Measurements from ENCODE around the gene HAGH.
"Not testable (repeated sequence)": the region's sequence is repeated elsewhere in the genome, so short reads cannot be mapped to it uniquely, and the experiment has no call there.

Gene HAGH

DNA sequence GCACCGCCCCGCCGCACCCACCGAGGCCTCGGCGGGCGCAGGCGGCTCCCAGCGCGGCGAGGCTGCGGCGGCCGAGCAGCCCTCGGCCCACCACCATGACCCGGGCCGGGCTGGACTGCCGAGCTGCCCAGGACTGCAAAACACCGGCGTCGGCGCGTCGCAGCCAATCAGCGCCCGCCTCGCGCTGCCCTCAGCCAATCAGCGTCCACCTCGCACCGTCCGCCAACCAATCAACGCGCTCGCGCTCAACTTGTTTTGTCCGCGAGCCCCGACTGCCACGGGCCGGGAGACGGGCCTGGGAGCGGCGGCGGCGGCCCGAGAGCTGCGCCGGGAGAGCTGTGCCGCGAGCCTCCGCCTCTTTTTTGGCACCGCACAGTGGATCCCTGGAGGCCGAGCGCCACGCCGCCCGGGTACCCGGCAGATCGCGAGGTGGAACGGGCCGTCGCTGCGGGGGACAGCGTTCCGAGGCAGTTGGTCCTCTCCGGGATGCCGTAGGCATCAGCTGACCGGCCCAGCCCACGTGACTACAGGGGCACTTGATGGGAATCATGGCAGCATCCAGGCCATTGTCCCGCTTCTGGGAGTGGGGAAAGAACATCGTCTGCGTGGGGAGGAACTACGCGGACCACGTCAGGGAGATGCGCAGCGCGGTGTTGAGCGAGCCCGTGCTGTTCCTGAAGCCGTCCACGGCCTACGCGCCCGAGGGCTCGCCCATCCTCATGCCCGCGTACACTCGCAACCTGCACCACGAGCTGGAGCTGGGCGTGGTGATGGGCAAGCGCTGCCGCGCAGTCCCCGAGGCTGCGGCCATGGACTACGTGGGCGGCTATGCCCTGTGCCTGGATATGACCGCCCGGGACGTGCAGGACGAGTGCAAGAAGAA is at the start of gene HAGH, which contains the start of gene FAHD1:
HAGH (minus strand) TSS at position 135 of the 883 bp plus-strand sequence; CDS start at position 97, 38 bp downstream.
FAHD1 (plus strand) TSS at position 516 of the 883 bp plus-strand sequence; CDS start at position 549, 33 bp downstream.
- DNase-seq = peak; percentile 97

DNA sequence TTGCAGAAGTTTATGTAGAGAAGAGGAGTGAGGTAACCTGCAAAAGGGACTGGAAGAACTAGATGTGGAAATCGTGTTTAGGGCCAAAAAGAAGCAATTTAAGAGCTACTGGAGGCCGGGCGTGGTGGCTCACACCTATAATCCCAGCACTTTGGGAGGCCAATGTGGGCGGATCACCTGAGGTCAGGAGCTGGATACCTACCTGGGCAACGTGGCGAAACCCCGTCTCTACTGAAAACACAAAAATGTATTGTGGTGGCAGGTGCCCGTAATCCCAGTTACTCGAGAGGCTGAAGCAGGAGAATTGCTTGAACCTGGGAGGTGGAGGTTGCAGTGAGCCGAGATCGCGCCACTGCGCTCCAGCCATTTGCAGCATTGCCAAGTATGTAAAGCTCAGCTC is 49.4 kb upstream of the HAGH start:
- not testable (repeated sequence) for DNase-seq

DNA sequence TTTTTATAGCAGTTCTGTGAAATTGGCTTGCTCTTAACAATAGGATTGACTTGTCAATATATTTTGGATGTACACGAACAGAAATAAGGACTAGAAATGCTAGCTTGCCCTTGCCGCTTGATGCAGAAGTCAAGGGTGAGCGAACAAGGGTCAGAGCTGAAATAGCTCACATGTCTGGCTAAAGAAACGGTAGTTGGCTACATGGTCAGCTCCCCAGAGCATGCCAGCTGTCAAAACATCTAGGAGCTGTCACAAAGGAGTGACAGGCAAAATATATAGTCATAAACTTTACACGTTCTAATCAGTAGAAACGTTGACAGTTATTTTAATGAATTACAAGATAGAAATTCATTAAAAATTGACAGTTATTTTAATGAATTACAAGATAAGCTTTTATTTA is 48.2 kb upstream of the HAGH start:
- DNase-seq = no peak

DNA sequence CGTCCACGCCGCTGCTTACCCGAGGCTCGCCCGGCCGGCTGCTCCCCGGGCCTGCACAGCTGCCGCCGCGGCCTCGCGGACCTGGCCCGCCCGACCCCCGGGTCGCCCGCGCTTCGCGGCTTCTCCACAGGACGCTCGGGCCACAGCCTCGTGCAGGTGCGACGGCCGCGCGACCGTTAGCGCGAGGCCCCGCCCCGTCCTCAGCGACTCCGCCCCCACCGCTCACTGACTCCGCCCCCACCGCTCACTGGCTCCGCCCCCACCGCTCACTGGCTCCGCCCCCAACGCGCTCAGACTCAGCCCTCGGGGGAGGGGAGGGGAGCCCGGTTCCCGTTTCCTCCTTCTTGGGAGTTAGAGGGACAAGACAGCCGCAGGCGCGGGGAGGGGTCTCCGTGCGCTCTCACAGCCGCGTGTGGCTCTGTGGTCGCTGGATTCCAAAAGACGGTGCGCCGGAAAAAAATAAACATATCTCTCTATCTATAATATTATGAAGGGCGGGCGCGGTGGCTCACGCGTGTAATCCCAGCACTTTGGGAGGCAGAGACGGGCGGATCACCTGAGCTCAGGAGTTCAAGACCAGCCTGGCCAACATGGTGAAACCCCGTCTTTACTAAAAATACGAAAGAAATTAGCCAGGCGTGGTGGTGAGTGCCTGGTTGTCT is 45.5 kb upstream of the HAGH start, which contains the start of gene MEIOB:
MEIOB (minus strand) TSS at position 191 of the 662 bp plus-strand sequence. CDS start 3,989 bp downstream, outside the sequence.
- DNase-seq = peak; percentile 73

DNA sequence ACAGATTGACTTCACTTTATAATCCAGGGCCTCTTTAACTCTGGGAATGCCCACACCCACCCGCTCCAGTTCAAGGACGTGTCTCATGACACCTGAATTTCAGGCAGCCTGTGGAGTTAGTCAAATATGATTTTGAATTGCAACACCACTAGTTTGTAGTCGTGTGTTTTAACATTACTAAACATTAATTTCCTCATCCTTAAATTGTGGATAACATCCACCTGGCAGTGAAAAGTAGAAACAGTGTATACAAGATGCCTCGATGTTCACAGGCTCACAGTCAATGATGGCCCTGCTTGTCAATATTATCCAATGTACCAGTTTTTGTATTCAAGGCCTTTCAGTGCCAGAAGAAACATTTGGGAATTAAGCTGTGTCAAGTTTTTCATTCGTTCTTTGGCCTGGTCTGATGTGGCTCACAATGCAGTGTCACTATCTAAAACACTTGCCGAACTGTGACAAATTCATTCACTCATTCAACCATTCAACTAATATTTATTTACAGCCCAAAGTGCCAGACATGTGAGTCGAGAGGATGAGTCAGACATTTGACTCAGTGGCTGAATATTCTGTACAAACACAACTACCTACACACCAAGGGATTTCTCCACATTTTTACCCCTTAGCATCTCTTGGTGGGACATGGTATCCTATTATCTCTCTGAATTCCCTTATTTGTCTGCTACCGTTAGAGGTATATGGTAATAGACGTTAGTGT is 43.9 kb upstream of the HAGH start:
- DNase-seq = no peak

DNA sequence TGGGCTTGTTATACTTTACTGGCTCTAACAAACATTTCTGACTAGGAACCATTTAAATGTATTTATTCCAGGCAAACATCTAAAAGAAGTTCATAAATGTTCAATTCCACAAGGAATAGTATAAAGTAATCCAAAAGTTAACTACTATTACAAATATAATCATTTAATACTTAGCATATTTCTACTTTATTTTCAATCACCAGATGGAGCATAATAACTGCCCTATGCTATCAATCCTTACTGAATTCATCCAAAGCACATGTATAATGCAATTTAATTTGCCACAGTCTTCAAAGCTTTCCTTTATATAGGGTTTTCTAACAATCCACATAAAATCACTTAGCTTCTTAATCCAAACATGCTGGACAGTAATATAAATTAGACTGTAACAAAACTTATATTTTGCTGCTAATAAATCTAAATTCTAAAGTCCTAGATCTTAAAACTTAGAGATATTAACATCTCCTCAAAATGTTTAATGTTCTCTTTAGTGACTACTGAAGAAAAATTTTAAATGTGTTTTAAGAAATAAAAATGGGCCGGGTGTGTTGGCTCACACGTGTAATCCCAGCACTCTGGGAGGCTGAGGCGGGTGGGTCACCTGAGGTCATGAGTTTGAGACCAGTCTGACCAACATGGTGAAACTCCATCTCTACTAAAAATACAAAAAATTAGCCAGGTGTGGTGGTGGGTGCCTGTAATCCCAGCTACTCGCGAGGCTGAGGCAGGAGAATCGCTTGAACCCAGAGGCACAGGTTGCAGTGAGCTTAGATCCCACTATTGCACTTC is 39.5 kb upstream of the HAGH start:
- DNase-seq = no peak

DNA sequence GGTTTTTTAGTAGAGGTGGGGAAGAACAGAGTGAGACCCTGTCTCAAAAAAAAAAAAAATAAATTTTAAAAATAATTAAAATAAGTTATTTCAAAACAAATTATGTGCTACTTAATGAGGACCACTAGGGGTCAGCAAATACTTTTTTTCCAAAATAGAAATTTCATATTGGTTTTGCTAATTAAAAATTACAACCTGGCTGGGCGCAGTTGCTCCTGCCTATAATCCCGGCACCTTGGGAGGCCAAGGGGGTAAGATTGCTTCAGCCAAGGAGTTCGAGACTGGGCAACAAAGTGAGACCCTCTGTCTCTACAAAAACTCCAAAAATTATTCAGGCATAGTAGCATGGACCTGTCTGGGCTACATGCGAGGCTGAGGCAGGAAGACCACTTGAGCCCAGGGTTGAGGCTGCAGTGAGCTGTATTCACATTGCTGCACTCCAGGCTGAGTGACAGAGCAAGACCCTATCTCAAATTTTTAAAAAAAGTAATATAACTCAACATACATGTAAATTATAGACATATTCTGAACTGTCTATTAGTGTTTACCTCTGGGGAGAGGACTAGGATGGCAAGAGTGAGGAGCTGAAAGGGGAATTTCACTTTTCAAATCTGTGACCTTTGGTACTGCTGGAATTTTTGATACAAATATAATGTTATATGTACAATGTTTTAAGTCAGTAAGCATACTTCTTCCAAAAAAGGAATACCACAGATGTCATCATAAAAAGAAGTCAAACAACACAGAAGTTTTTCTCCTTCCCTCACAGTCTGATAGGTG is 37.2 kb upstream of the HAGH start:
- no peak for DNase-seq

DNA sequence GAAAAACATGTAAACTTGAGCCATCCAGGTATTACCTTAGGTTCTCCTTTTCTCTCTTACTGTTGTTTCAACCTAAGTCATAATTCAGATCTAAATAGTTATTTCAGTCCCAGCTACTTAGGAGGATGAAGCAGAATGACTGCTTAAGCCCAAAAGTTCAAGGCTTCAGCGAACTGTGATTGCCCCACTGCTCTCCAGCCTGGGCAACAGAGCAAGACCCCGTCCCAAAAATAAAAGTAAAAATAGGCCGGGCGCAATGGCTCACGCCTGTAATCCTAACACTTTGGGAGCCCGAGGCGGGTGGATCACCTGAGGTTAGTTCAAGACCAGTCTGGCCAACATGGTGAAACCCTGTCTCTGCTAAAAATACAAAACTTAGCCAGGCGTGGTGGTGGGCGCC is 35.8 kb upstream of the HAGH start:
- DNase-seq = no peak

DNA sequence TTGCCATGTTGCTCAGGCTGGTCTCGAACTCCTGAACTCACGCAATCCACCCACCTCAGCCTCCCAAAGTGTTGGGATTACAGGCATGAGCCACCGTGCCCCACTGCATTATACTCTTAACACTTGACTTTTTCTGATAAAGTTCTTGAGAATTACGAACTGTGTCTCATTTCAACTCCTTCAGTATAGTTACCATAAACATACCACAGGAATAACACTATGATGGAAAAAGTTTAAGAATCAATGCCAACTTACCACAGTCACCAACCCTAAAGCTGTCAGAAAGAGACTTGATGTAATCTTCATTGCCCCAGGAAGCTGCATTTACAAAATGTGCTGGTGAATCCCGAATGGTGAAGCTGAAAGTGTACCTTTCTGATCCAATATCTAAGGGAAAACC is 35.1 kb upstream of the HAGH start:
- DNase-seq = no peak

DNA sequence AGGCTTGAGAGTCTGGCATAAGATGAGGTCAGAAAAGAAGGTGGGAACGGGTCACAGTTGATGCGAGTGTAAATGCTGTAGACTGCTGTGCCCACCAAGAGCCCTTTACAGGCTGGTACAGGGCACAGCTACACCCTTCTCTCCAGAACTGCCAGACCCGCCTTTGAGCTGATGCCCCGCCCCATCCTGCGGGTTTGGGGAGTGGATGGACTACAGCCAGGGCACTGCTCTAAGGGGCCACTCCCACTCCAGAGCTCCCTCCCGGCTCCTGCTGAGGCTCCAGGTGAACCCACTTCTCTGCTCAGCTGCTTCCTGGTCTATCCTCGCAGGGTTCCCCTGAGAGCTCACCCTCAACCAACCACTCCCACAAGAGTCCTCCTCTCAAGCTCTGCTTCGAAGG is 33.0 kb upstream of the HAGH start:
- no peak for DNase-seq

DNA sequence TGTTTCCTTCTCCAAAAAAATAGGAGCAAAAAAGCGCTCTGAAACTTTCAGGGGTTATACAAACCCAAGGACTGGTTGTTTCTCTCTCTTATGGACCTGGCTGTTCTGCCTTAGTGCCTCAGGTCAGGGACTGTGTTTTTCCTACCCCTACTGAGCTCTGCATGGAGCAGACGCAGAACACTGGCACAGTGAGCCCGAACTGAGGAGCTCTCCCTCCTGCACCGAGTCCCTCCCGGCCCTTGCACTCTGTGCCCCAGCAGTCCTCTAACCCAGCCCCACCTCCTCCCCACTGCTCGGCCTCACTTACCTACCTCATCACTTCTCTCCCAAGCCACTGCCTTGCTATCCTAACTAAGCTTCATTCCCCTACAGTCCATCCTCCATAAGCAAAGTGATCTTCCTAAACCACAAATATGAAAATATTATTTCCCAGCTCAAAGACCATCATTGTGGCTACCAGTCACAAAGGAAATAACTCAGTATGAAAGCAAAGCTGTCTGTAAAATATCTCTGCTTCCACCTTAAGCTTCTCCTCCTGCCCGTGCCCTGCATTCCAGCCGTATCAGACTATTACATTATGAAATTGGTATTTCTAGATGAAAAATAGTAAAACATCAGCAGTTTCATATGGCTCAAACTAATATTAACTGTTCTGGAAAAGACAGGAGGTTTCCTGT is 31.7 kb upstream of the HAGH start:
- no peak for DNase-seq

DNA sequence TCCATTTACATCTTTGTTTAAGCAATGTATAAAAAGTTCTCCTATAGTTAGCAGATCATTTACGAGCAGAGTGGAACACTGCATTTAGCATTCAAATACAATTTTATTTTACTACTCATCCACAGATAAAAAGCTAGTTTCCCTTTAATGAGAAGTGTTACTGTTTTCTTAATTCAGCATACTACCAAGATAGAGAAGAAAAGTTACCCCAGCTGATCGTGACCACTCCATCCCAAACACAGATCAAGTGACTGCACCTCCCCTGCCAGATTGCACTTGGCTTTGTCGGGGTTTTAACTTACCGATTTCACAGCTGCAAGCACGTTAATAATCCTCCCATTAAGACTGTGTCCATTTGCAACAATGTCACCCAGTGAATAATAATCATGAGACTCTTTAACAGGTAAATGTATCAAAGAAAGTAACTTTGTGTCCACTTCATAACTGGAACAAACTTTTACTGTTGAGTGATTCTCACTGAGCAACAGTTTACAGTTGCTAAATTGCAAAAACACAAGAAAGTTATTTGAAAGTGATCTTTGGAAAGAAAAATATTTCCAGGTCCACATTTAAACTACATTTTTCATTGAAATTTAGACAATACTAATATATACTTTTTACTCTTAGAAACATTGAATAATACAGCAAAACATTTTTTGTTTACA is 30.9 kb upstream of the HAGH start:
- no peak for DNase-seq

DNA sequence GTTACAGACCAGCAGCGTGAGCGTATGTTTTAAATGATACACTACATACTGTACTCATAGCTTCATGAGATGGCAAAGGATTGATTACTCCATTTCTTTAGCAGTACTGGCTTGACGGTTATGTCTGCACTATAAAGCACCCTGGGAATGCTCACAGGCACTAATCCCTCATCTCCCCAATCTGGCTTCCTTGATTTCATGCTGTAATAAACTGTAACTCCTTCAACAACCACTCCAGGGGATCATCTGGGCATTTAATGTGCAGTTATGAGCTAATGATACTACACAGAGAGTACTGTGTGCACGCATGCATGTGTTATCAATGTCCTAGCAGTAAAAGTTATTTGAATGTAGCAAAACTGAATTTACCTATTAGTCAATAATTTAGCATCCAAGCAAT is 25.2 kb upstream of the HAGH start:
- no peak for DNase-seq

DNA sequence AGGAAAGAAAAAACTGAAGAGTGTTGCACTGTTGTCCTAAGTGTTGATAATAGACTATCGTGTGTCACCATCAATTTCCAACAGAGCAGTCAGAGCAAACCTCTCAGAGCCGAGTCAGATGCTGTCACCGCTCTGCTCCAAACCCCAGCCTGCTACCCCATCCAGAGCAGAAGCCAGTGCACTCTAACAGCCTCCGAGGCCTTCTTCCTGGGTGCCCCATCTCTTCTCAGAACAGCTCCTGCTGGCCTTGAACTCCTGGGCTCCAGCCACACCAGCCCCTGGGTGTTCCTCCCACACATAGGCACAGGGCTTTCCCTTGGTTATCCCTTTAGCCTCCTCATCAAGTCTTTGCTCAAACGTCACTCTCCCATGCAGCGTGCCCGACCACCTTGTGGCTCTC is 24.4 kb upstream of the HAGH start:
- no peak for DNase-seq

DNA sequence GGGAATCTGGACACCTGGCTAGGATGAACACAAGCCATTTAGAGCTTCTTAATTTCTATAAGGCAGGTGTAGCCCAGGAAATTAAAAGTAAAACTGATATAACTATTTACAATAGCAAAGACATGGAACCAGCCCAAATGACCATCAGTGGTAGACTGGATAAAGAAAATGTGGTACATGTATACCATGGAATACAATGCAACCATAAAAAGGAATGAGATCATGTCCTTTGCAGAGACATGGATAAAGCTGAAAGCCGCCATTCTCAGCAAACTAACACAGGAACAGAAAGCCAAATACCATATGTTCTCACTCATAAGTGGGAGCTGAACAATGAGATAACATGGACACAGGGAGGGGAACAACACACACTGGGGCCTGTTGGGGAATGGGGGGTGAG is 19.8 kb upstream of the HAGH start:
- DNase-seq = no peak

DNA sequence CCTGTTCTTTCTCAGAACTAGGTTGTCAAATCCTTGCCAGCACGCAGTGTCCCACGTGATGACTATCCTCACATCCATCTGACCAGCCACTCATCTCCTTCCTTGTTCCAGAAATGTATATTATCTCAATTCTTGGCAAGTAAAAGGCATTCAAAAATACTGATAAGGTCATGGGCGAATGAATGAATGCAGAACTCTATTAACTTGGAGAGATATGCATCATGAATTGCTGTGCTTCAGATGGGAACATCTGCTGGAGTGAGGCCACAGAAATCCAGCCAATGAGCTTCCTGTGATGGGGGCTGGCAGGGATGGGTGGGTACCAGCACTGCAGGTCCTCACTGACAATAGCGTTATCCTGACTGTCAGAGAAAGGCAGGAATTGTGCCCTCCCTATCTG is 19.4 kb upstream of the HAGH start:
- DNase-seq = no peak

DNA sequence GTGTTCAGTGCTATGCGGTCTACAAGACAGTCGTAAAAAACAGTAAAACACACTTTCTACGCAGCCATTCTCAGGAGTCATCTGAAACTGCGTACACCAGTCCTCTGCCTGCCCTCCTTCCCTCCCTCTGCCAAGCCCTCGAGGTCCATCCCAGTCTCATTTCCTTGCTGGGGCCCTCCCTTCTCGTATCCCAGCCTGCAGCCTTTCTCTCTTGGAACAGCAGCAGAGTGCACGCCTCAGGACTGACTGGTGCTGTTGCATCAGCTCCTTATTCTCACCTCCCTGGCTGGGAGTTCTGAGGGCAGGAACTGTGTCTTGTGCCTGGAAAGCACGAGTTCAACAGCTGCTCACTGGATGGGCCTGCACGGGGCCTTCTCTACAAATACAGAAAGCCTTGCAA is 12.9 kb upstream of the HAGH start:
- peak; percentile 85 for DNase-seq

DNA sequence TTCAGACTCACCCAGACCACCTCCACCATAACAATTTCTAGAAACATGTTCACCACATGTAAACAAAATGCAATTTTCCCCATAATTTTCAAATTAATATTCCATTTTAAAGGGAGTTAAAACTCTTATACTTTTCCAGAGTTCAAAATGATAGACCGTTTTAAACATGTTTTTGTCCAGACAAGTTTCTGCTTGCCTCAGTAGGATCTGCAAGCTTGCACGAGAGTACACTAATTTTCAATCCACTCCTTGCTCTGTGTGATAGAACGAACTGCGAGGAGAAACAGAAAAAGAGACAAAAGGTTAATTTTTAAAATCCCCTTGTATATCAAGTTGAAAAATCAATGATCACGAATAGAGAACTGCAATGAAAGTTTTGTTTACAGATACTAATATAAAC is 7.5 kb upstream of the HAGH start:
- DNase-seq = no peak

DNA sequence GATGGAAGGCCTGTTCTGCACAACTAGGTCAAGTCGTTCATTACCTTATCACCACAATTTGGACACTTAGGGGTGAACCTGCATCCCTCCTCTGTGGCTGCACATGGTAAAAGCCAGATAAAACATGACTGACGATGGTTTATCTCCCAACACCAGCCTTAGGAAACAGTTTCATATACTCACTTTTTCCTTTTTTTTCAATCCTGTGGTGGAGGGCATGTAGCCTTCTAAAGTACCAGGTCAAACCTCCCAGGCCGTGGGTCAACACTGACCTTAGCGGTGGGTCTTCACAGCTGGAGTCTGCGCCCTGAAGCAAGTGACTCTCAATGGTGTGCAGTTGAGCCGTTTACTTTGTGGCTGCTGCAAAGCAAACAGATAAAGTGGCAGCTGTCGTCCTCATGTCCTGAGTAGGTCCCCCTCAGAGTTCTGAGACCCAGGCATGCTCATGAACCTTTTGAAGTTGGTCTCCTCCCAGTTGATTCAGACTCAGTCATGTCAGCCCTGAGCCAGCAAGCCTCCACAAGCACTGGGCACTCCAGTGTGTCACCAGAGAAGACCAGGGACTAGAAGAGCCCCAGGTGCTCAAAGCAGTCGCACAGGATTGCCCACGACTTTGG is 6.3 kb upstream of the HAGH start:
- DNase-seq = no peak

All from islet precursor cell (in vitro differentiated cells).